ENCODE data around the gene ACSS3.

DNA sequence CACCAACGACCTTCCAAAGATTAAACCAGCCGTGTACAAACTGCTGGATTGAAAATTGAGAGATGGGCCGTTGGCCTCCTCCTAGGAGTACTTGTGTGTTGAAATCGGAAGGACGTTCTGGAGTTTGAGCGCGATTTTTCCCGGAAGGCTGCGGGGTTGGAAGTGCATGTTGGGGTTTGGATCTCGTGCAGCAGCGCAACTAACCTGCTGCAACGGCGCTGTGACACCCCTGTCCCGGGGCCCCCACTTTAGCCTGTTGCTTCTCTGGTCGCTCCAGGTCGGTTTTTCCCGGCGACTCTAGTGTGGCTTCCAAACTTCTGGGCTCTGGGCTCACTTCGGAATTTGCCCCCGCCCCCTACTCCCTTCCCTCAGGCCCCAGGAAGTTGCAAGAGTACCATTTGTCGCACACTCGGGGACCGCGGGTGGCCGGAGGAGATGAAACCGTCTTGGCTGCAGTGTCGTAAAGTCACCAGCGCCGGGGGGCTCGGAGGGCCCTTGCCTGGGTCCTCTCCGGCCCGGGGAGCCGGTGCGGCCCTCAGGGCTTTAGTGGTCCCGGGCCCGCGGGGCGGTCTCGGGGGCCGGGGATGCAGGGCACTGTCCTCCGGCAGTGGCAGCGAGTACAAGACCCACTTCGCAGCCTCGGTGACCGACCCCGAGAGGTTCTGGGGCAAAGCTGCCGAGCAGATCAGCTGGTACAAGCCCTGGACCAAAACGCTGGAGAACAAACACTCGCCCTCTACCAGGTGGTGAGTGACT, at the start of gene ACSS3:
- TF ChIP-seq, protein P1, sequence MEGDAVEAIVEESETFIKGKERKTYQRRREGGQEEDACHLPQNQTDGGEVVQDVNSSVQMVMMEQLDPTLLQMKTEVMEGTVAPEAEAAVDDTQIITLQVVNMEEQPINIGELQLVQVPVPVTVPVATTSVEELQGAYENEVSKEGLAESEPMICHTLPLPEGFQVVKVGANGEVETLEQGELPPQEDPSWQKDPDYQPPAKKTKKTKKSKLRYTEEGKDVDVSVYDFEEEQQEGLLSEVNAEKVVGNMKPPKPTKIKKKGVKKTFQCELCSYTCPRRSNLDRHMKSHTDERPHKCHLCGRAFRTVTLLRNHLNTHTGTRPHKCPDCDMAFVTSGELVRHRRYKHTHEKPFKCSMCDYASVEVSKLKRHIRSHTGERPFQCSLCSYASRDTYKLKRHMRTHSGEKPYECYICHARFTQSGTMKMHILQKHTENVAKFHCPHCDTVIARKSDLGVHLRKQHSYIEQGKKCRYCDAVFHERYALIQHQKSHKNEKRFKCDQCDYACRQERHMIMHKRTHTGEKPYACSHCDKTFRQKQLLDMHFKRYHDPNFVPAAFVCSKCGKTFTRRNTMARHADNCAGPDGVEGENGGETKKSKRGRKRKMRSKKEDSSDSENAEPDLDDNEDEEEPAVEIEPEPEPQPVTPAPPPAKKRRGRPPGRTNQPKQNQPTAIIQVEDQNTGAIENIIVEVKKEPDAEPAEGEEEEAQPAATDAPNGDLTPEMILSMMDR (IDR thresholded peaks at IDR 0.05): no peak
- TF ChIP-seq POLR2A (IDR thresholded peaks at IDR 0.05) (no peak), EP300 (IDR thresholded peaks at IDR 0.05) (no peak)

All from ovary (tissue), 3 donors.